A549 (cell line): Measurements from ENCODE around the gene DOCK7.

Experiments used
- CBX2 ChIP-seq: fragments of 200-600 bp; sonication (generic); IDR thresholded peaks from 2 replicates; pipeline ENCODE4 v1.6.1; 2016; ENCODE audit warnings: low read depth, mild to moderate bottlenecking, borderline replicate concordance
- CEBPB ChIP-seq, 2 experiments: fragments of >200 bp in 1 of 2; sonication (Bioruptor Twin) in 1 of 2; formaldehyde crosslinking in 1 of 2; IDR thresholded peaks; 2 replicates each; pipeline ENCODE4 v1.6.1; 2012 to 2016
- EP300 ChIP-seq, 2 experiments: fragments of >200 bp; sonication (Bioruptor Twin); formaldehyde crosslinking; IDR thresholded peaks; 2 replicates in 1 of 2; 3 replicates in 1 of 2; pipeline ENCODE4 v1.6.1; 2016 to 2017
- HOXB5 ChIP-seq: fragments of 250-450 bp; sonication (Bioruptor Pico); IDR thresholded peaks from 2 replicates; pipeline ENCODE4 v1.5.0; 2020; ENCODE audit warnings: mild to moderate bottlenecking, moderate library complexity
- JUN ChIP-seq, 2 experiments: fragments of >200 bp; sonication (Bioruptor Twin); formaldehyde crosslinking; IDR thresholded peaks; 2 replicates in 1 of 2; 3 replicates in 1 of 2; pipeline ENCODE4 v1.6.1; 2016 to 2017
- PHF8 ChIP-seq: fragments of 200-600 bp; sonication (generic); IDR thresholded peaks from 2 replicates; pipeline ENCODE4 v1.6.1; 2016; ENCODE audit warnings: low read depth, mild to moderate bottlenecking, antibody characterized with exemption, moderate library complexity, borderline replicate concordance
- POLR2A ChIP-seq: IDR thresholded peaks from 2 replicates; pipeline ENCODE4 v1.6.1; 2012; ENCODE audit warnings: mild to moderate bottlenecking, low read length
- RAD21 ChIP-seq, 2 experiments: fragments of >200 bp in 1 of 2; sonication (Bioruptor Twin) in 1 of 2; formaldehyde crosslinking in 1 of 2; IDR thresholded peaks in 1 of 2; conservative IDR thresholded peaks in 1 of 2; 2 replicates in 1 of 2; 3 replicates in 1 of 2; pipeline ENCODE4 v1.6.1; 2012 to 2018; ENCODE audit warnings: inconsistent platforms in 1 of 2
- SREBF2 ChIP-seq: fragments of 450-650 bp; IDR thresholded peaks from 2 replicates; pipeline ENCODE4 v1.6.1; 2014; ENCODE audit warnings: mild to moderate bottlenecking, moderate library complexity
- ZFP36 ChIP-seq: fragments of 450-650 bp; IDR thresholded peaks from 2 replicates; pipeline ENCODE4 v1.6.1; 2014; ENCODE audit warnings: borderline replicate concordance; ENCODE audit not compliant: partially characterized antibody
- TF ChIP-seq, protein P1 (sequence below): fragments of >200 bp; sonication (Bioruptor Twin); formaldehyde crosslinking; IDR thresholded peaks from 3 replicates; pipeline ENCODE4 v1.5.1; 2016
- TF ChIP-seq, protein P2 (sequence below): fragments of 200-600 bp; sonication (generic); IDR thresholded peaks from 2 replicates; pipeline ENCODE4 v1.6.1; 2016; ENCODE audit warnings: antibody characterized with exemption, mild to moderate bottlenecking, moderate library complexity
- TF ChIP-seq, protein P3 (sequence below): fragments of 250-450 bp; sonication (Bioruptor Pico); IDR thresholded peaks from 2 replicates; pipeline ENCODE4 v1.5.0; 2021; ENCODE audit warnings: mild to moderate bottlenecking, moderate library complexity, borderline replicate concordance
- TF ChIP-seq, protein P4 (sequence below): fragments of >200 bp; sonication (Bioruptor Twin); formaldehyde crosslinking; IDR thresholded peaks from 3 replicates; pipeline ENCODE4 v1.6.1; 2016

DNA sequence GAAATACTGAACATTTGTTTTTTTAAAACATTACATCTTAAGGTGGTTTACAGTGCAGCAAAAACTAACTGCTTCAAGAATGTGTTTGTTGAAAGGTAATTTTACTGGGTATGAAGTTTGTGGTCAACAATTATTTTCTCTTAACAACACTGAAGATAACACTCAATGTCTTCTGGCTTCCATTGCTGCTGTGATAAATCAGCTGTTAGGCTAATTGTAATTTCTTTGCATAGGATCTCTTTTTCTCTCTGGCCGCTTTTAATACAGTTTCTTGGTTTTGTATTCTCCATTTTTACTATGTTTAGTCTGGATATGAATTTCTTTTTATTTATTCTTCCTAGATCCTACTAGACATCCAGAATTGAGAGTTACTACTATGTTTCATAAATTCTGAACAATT lies 44.9 kb downstream of the DOCK7 start:
- TF ChIP-seq POLR2A (no peak), RAD21 (conservative IDR thresholded peaks at IDR 0.05 in 1 of 2, IDR thresholded peaks at IDR 0.05 in 1 of 2) (no peak), CEBPB (IDR thresholded peaks at IDR 0.05) (no peak), CBX2 (no peak), SREBF2 (no peak), PHF8 (no peak), HOXB5 (CRISPR knock-in tag) (no peak), EP300 (IDR thresholded peaks at IDR 0.05) (no peak), JUN (IDR thresholded peaks at IDR 0.05) (no peak), ZFP36 (no peak)
- TF ChIP-seq, protein P1, sequence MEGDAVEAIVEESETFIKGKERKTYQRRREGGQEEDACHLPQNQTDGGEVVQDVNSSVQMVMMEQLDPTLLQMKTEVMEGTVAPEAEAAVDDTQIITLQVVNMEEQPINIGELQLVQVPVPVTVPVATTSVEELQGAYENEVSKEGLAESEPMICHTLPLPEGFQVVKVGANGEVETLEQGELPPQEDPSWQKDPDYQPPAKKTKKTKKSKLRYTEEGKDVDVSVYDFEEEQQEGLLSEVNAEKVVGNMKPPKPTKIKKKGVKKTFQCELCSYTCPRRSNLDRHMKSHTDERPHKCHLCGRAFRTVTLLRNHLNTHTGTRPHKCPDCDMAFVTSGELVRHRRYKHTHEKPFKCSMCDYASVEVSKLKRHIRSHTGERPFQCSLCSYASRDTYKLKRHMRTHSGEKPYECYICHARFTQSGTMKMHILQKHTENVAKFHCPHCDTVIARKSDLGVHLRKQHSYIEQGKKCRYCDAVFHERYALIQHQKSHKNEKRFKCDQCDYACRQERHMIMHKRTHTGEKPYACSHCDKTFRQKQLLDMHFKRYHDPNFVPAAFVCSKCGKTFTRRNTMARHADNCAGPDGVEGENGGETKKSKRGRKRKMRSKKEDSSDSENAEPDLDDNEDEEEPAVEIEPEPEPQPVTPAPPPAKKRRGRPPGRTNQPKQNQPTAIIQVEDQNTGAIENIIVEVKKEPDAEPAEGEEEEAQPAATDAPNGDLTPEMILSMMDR: no peak
- TF ChIP-seq, protein P2, sequence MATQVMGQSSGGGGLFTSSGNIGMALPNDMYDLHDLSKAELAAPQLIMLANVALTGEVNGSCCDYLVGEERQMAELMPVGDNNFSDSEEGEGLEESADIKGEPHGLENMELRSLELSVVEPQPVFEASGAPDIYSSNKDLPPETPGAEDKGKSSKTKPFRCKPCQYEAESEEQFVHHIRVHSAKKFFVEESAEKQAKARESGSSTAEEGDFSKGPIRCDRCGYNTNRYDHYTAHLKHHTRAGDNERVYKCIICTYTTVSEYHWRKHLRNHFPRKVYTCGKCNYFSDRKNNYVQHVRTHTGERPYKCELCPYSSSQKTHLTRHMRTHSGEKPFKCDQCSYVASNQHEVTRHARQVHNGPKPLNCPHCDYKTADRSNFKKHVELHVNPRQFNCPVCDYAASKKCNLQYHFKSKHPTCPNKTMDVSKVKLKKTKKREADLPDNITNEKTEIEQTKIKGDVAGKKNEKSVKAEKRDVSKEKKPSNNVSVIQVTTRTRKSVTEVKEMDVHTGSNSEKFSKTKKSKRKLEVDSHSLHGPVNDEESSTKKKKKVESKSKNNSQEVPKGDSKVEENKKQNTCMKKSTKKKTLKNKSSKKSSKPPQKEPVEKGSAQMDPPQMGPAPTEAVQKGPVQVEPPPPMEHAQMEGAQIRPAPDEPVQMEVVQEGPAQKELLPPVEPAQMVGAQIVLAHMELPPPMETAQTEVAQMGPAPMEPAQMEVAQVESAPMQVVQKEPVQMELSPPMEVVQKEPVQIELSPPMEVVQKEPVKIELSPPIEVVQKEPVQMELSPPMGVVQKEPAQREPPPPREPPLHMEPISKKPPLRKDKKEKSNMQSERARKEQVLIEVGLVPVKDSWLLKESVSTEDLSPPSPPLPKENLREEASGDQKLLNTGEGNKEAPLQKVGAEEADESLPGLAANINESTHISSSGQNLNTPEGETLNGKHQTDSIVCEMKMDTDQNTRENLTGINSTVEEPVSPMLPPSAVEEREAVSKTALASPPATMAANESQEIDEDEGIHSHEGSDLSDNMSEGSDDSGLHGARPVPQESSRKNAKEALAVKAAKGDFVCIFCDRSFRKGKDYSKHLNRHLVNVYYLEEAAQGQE: no peak
- TF ChIP-seq, protein P3, sequence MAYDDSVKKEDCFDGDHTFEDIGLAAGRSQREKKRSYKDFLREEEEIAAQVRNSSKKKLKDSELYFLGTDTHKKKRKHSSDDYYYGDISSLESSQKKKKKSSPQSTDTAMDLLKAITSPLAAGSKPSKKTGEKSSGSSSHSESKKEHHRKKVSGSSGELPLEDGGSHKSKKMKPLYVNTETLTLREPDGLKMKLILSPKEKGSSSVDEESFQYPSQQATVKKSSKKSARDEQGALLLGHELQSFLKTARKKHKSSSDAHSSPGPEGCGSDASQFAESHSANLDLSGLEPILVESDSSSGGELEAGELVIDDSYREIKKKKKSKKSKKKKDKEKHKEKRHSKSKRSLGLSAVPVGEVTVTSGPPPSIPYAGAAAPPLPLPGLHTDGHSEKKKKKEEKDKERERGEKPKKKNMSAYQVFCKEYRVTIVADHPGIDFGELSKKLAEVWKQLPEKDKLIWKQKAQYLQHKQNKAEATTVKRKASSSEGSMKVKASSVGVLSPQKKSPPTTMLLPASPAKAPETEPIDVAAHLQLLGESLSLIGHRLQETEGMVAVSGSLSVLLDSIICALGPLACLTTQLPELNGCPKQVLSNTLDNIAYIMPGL (CRISPR knock-in tag): no peak
- TF ChIP-seq, protein P4, sequence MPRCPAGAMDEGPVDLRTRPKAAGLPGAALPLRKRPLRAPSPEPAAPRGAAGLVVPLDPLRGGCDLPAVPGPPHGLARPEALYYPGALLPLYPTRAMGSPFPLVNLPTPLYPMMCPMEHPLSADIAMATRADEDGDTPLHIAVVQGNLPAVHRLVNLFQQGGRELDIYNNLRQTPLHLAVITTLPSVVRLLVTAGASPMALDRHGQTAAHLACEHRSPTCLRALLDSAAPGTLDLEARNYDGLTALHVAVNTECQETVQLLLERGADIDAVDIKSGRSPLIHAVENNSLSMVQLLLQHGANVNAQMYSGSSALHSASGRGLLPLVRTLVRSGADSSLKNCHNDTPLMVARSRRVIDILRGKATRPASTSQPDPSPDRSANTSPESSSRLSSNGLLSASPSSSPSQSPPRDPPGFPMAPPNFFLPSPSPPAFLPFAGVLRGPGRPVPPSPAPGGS: no peak
